Umbilical cord (tissue), 2 donors: ENCODE measurements around the gene ATF7IP2. TPM values are rescaled to one million over a fixed set of nuclear protein-coding genes. Genes with fewer than 3 reads are reported as not detected.
"Not testable (repeated sequence)": the region's sequence is repeated elsewhere in the genome, so short reads cannot be mapped to it uniquely, and the experiment has no call there.

Source experiments
- DNase-seq: peaks from one replicate; pipeline ENCODE4 v3.0.0-alpha.2; 2015; ENCODE audit warnings: low spot score
- total RNA-seq: library from RNA; depleted of rRNA; stranded (reverse); fragments of >200 nt; gene quantifications from one replicate; pipeline ENCODE4 v1.2.3, GENCODE V29; 2014; ENCODE audit warnings: low replicate concordance; ENCODE audit not compliant: insufficient read depth

Gene ATF7IP2, protein sequence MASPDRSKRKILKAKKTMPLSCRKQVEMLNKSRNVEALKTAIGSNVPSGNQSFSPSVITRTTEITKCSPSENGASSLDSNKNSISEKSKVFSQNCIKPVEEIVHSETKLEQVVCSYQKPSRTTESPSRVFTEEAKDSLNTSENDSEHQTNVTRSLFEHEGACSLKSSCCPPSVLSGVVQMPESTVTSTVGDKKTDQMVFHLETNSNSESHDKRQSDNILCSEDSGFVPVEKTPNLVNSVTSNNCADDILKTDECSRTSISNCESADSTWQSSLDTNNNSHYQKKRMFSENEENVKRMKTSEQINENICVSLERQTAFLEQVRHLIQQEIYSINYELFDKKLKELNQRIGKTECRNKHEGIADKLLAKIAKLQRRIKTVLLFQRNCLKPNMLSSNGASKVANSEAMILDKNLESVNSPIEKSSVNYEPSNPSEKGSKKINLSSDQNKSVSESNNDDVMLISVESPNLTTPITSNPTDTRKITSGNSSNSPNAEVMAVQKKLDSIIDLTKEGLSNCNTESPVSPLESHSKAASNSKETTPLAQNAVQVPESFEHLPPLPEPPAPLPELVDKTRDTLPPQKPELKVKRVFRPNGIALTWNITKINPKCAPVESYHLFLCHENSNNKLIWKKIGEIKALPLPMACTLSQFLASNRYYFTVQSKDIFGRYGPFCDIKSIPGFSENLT
- 3.1 TPM for total RNA-seq

DNA sequence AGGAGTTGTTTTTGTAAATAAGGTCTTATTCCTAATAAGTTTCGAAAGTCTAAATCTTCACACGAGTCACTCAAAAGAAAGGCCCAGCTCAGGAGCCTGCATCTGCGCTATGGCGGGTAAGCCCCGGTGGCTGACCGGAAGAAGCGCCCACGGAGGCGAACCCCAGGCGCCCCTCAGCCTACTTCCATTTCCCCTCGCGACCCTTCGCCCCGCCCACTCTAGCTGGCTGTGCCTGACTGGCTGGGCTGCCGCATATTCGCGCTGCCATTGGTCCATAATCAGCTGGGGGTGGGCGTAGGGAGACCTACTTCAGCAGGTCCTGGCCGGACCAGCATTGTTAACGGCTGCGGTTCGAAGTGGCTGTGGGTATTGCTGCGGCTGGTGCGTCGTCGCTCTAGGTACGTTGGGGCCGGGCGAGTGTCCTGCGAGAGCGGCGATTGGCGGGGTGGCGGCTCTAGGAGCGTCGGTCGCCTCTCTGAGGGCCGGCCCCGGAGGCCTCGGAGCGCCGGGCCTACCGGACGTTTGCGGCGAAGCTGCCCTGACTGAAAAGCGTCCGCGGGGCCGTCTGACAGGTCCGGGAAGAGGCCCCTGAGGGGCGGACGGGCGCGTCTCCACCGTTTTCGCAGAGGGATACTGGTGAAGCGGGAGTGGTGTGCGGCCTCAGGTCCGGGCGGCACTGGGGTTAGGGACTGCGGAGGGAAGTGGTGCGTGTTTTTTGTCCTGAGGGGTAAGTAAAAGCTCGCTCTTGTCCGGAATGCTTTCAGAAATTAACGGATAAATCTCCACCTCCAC, at the start of gene ATF7IP2:
Gene ATF7IP2 (plus strand): TSS at position 337 of the 792 bp plus-strand sequence. CDS start 44,560 bp downstream, outside the sequence.
- DNase-seq: peak; percentile 94

DNA sequence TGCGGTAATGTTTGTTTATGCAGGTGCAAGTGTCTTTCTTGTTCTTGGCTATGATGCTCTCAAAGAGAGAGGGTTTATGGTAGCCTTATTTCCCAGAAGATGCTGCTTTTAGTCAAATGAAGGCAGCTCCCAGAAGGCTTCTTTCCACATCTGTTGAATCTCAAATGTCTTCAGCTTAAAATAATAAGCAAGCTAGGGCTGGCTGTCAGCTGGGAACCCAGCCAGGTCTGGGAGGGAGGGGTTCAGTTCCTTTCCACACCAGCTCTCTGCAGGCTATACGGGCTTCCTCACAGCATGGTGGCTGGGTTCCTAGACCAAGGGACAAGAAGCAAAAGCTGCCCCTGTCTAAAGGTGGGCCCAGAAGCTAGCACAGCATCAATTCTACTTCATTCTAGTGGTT, 47.4 kb upstream of the ATF7IP2 start:
- peak; percentile 77 for DNase-seq

DNA sequence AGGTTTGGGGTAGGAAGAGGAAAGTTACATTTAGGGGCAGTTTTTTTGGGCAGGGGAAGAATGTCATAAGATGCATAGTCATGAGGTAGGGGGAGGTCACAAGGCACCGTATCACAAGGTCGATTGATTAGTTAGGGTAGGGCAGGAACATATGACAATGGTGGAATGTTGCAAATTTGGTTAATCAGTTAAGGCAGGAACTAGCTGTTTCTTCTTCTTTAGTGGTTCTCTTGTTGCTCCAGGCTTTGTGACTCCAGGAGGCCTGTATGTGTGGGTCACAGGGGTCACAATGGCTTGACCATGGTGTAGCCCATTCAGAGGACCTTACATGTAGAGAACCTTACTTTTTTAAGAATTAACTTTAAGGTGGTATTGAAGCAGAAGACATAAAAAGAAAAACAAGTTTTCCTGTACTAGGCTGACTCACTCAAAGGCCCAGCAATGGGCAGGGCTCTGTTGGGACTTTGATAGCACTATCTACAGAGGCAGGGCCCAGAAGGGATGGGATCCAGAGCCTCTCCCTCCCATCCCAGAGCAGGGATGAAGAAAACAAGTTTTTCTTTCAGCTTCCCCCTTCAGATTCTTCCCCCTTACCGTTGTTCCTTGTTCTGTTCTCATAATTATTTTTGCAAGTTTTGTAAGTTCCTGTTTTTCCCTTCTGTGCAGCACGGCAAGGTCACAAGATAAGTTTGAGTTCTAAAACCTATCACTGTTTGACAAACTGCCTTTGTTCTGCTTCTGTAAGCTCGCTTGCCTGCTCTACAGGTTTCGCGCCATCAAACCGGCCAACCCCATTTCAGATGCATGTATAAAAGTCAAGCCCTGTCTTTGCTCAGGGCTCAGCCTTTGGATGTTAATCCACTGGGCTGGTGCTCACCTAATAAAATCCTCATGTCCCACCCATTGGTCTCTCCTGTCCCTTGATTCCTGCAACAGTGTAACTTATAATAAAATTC, 45.8 kb upstream of the ATF7IP2 start:
- no peak for DNase-seq

DNA sequence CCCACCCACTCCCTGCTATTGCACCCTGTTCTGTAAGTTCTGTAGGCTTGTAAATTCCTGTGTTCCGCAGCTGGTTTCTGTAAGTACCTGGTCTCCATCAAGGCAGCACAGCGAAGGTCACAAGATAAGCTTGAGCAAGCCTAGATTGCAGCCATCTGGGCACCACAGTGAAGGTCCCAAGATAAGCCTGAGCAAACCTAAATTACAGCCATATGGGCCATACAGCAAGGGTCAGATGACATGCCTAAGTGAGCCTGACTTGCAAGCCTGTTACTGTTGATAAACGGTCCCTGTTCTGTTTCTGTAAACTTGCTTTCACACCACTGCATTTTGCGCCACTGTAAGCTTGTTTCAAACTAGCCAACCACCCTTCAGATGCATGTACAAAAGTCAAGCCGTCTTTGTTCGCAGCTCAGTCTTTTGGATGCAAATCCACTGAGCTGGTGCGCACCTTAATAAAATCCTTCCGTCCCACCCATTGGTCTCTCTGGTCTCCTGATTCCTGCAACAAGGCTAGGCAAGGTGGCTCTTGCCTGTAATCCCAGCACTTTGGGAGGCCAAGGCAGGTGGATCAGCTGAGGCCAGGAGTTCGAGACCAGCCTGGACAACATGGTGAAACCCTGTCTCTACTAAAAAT, 42.6 kb upstream of the ATF7IP2 start:
- peak; percentile 83 for DNase-seq

DNA sequence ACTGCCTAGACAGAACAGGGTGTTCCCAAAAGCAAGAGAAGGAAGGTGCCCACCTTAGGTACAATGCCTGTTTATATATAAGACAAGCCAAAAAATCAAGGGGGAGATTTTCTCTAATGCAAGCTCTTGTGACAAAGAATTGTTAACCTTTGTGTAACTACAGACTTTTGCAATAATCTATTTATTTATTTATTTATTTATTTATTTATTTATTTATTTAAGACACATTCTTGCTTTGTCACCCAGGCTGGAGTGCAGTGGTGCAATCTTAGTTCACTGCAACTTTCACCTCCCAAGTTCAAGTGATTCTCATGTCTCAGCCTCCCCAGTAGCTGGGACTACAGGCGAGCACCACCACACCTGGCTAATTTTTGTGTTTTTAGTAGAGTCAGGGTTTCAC, 41.2 kb upstream of the ATF7IP2 start:
- DNase-seq: not testable (repeated sequence)

DNA sequence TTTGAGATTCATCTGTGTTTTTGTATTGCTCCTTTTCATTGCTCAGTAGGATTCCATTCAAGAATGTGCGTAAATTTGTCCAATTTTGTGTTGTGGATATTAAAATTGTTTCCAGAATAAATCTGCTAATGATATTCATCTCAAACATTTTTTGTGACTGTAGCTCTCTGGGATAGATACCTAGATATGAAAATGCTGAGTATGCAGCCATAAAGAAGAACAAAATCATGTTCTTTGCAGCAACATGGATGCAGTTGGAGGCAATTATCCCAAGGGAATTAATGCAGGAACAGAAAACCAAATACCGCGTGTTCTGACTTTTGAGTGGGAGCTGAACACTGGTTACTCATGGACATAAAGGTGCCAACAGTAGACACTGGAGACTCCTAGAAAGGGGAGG, 40.2 kb upstream of the ATF7IP2 start:
- DNase-seq: no peak

DNA sequence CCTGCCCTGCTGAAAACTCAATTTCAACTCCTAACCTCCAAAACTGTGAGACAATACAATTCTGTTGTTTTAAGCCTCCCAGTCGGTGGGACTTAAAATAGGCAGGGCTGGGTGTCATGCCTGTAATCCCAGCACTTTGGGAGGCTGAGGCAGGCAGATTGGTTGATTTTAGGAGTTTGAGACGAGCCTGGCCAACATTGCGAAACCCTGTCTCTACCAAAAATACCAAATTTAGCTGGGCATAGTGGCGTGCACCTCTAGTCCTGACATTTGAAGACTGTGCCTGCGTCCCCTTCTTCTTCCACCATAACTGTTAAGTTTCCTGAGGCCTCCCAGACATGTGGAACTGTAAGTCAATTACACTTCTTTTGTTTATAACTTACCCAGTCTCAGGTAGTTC, 36.0 kb upstream of the ATF7IP2 start:
- DNase-seq: no peak

DNA sequence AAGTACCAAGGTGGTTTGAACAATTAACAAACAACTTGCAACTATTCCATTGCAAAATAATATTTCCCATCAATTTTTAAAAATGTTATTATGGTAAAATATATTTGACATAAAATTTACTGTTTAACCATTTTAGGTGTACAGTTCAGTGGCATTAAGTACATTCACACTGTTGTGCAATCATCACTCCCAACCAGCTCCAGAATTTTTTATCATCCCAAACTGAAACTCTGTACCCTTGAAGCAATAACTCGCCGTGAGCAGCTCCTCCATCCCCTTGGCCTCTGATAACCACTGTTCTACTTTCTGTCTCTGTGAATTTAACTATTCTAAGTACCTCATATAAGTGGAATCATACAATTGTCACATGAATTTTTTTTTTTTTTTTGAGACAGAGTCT, 33.6 kb upstream of the ATF7IP2 start:
- no peak for DNase-seq

DNA sequence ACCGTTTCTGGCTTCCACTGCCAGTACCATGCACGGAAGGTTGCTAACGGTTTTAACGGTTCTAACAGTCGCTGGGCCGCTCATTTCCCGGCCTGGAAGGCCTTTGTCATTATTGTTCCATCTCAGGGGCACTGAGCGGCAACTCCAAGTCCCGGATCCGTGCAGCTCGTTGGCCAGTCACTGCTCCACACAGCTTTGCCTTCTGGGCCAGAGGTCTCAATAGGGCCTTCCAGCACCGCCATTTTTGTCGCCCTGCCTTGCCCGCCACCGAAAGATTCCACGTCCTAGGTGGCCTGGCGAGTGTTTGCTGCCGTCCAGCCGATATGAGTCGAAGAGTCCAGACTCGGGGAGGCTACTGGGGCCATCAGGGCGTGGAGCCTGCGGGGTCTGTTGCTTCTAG, 30.3 kb upstream of the ATF7IP2 start:
- DNase-seq: no peak

DNA sequence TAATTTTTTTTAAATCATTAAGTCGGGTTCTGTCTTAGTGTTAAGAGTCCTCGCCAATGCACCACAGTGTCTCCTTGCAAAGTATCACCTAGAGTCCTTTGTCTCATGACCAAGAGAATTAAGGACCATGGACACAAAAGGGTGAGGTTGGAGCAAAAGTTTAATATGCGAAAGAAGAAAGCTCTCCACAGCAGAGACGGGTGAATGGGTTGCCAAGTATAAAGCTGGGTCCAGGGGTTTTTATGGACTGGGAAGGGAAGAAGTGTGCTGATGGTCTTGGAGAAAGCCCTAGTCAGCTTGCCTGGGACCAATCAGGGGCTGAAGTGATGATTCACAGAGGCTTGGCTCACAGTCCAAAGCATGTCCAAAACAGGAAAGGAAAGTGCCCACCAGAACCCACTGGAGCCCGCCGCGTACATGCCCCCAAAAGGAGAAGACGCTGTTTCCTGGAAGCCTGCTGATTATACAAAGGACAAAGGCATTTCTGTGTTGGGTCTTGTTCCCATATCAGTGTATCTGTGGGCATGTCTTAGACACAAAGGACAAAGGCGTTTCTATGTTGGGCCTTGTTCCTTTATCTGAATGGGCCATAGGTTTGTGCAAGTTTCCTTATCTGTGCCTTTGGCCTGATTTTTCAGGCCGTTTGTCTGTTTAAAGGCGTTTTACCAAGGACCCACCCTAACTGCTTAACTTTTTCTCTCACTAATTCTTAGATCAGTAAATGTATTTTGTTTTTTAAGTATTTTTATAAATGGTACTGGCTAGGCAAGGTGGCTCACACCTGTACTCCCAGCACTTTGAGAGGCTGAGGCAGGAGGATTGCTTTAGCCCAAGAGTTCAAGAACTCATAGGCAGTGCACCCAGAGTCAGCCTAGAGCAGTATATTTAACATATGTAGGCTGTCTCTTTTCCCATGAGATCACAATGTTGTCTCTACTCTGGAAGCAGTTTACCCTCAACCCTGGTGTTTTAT, 28.7 kb upstream of the ATF7IP2 start:
- no peak for DNase-seq

DNA sequence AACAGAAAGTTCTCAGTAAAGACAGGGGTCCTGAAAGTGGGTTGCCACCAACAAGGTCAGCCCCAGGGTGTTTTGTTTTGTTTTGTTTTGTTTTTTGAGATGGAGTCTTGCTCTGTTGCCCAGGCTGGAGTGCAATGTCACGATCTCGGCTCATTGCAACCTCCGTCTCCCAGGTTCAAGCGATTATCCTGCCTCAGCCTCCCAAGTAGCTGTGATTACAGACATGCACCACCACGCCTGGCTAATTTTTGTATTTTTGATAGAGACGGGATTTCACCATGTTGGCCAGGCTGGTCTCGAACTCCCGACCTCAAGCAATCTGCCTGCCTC, 24.1 kb upstream of the ATF7IP2 start:
- not testable (repeated sequence) for DNase-seq

DNA sequence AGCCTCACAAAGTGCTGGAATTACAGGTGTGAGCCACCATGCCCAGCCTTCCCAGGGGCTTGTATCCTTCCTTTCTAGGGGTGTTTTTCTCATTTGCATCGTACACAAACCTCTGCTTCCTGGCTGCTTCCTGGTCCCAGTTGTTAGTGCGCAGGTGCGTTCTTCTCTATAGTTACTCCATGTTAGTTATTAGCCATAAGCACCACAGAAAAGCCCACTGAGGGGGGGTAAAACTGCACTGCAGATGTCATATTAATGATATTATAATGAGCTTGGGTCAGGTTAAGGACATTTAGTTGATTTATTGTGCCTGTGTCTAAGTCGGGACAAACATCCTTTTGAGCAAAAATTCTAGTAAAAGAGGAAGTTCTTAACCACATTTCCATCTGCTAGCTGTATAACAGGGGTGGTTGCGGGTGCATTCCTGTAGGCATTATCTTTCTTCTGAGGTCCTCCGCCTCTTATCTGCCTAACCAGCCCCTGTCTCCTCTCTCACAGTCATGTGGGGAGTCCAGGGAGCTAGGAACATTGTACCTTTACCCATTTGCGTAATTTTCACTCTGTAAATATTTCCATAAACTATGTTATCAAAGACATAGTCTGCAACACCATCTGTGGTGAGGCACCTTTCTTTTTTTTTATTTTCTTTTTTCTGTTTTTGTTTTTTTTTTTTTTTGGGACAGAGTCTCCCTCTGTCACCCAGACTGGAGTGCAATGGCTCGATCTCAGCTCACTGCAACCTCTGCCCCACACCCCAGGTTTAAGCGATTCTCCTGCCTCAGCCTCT, 23.6 kb upstream of the ATF7IP2 start:
- DNase-seq: no peak

DNA sequence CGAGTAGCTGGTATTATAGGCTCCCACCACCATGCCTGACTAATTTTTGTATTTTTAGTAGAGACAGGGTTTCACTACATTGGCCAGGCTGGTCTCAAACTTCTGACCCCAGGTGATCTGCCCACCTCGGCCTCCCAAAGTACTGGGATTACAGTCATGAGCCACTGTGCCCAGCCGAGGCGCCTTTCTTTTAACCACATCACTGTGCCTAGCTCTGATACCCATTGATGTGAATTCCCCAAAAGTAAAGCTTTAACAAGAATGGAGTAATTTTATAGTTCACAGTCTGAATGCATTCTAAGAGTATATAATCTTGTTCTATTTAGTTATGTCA, 23.0 kb upstream of the ATF7IP2 start:
- DNase-seq: not testable (repeated sequence)

DNA sequence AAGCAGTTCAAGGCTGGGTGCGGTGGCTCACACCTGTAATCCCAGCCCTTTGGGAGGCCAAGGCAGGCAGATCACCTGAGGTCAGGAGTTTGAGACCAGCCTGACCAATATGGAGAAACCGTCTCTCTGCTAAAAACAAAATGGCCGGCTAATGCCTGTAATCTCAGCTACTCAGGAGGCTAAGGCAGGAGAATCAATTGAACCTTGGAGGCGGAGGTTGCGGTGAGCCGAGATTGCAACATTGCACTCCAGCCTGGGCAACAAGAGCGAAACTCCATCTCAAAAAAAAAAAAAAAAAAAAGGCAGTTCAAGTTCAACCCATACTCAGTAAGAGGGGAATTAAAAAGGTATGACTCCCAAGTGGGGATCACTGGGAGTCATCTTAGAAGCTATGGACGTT, 19.2 kb upstream of the ATF7IP2 start:
- not testable (repeated sequence) for DNase-seq

DNA sequence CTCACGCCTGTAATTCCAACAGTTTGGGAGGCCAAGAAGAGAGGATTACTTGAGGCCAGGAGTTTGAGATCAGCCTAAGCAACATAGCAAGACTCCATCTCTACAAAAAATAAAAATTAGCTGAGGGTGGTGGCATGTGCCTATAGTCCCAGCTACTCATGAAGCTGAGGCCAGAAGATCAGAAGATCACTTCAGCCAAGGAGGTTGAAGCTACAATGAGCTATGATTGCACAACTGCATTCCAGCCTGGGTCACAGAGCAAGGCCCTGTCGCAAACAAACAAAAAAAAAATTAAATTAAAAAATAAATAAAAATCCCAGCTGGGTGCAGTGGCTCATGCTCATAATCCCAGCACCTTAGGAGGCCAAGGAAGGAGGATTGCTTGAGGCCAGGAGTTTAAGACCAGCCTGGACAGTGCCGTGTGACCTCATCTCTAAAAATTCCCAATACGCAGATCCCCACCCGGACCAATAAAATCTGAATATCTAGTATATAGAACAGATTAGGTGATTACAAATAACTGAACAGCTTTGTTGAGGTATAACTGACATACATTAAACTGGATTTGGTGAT, 18.2 kb upstream of the ATF7IP2 start:
- no peak for DNase-seq

DNA sequence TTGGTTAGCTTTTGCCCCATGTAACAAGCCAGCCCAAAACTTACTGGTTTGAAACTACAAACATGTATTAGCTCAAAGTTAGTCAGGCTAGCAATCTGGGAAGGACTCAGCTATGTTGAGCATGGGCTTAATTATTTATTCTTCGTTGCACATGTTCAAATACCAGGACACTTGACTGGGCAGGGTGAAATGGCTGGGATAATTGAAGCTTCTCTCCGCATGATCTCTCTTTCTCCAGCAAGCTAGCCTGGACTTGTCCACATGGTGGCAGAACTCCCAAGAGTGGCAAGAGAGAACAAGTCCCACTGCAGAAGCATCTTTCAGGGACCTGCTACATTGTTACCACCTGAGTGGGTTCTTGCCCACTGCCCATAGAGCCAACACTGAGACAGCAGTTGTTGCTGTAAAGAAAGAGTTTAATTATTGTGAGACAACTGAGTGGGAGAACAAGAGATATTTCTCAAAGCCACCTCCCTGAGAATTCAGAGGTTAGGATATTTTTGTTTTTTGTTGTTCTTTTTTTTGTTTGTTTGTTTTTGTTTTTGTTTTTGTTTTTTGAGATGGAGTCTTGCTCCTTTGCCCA, 16.8 kb upstream of the ATF7IP2 start:
- no peak for DNase-seq

DNA sequence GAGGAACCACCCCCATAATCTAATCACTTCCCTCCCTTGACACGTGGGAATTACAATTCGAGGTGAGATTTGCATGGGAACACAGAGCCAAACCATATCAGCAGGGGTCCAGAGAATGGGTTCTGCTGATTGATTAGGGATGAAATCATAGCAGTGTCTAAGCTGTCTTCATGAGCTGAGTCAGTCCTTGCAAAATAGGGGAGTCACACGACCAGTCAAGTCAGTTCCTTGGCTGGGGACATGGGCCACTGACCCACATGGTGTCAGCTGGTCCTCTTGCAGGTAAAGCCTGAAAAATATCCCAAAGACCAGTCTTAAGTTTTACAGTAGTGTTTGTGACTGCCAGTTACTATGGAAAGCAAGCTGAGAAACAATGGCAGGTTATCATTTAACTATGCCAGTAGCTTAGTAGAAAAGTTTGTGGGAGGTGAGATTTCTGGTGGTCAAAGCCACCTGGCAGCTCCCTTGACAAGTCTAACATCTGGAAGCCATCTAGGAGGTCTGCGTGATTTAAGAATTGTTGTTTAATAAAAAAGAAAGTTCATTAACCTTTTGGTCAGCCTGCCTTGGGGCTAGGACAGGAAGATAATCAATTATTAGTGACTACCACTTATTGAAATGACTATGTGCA, 15.7 kb upstream of the ATF7IP2 start:
- no peak for DNase-seq

DNA sequence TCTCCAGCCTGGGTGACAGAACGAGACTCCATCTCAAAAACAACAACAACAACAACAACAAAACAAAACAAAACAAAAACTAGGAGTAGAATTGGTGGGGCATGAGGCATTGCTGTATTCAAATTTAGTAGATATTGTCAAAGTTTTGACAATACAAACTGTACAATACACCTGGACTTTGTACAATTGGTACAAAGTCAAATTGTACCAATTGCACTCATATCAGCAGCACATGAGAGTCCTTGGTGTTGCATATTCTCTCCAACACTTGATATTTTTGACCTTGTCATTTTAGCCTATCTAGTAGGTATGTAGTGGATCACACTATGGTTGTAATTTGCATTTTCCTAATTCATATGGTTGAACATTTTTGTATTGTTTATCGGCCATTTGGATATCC, 14.3 kb upstream of the ATF7IP2 start:
- no peak for DNase-seq
